EL (cell line): ENCODE results near the gene ARHGAP30.

Experiments used
- DNase-seq: peaks from one replicate; pipeline ENCODE4 v3.0.0-alpha.2; 2016

The ARHGAP30 gene

GRCh38 chr1:161089251-161089924, 19.7 kb upstream of the ARHGAP30 start, which contains the start of gene NECTIN4:
Gene NECTIN4, minus strand, starts transcription at chr1:161089558. Its CDS starts 262 bp downstream, at chr1:161089296.
- DNase-seq = no peak

- DNase-seq = peak; percentile 57
Observed at GRCh38 chr1:161088587-161089110, 19.0 kb upstream of the ARHGAP30 start.

GRCh38 chr1:161086457-161086856, 16.8 kb upstream of the ARHGAP30 start:
- DNase-seq = no peak

- peak; percentile 53 for DNase-seq
Observed at GRCh38 chr1:161085165-161085564, 15.5 kb upstream of the ARHGAP30 start.

GRCh38 chr1:161084597-161084988, 14.9 kb upstream of the ARHGAP30 start:
- no peak for DNase-seq

- no peak for DNase-seq
Observed at GRCh38 chr1:161083748-161084596, 14.3 kb upstream of the ARHGAP30 start.

- DNase-seq = peak; percentile 94
Observed at GRCh38 chr1:161082996-161083747, 13.5 kb upstream of the ARHGAP30 start.

- no peak for DNase-seq
Observed at GRCh38 chr1:161082483-161082882, 12.8 kb upstream of the ARHGAP30 start.

GRCh38 chr1:161081519-161081918, 11.8 kb upstream of the ARHGAP30 start:
- no peak for DNase-seq

- peak; percentile 49 for DNase-seq
Observed at GRCh38 chr1:161080441-161081405, 11.0 kb upstream of the ARHGAP30 start.

GRCh38 chr1:161079436-161080110, 9.9 kb upstream of the ARHGAP30 start:
- DNase-seq = no peak

GRCh38 chr1:161077426-161077825, 7.7 kb upstream of the ARHGAP30 start:
- no peak for DNase-seq

- no peak for DNase-seq
Observed at GRCh38 chr1:161076410-161076809, 6.7 kb upstream of the ARHGAP30 start.

GRCh38 chr1:161074676-161075368, 5.1 kb upstream of the ARHGAP30 start:
- no peak for DNase-seq

GRCh38 chr1:161073474-161074121, 3.9 kb upstream of the ARHGAP30 start:
- DNase-seq = no peak

- DNase-seq = no peak
Observed at GRCh38 chr1:161072751-161073449, 3.2 kb upstream of the ARHGAP30 start.

- peak; percentile 36 for DNase-seq
Observed at GRCh38 chr1:161071886-161072371, 2.2 kb upstream of the ARHGAP30 start.

GRCh38 chr1:161070761-161071160, 1.1 kb upstream of the ARHGAP30 start:
- DNase-seq = no peak

- no peak for DNase-seq
Observed at GRCh38 chr1:161069241-161069640, 450 bp downstream of the ARHGAP30 start.
